ENCODE results near the gene CSF2. TPM values are rescaled to one million over a fixed set of nuclear protein-coding genes. Genes with fewer than 3 reads are reported as not detected.
"Not testable (repeated sequence)": the region's sequence is repeated elsewhere in the genome, so short reads cannot be mapped to it uniquely, and the experiment has no call there.

The CSF2 gene
- total RNA-seq, 2 experiments from 2014 or later = not detected

- DNase-seq (no peak), ATAC-seq (ENCODE audit: poor library complexity) (no peak)
- Mint-ChIP-seq H3K27ac (peak overlapping the region; percentile 81), H3K4me3 (peak overlapping the region; percentile 34), H3K4me1 (ENCODE audit: low read depth) (peaks cover 63% of the 10 kb centered on the region), H3K36me3 (ENCODE audit: low read depth) (no peaks in the 10 kb centered on the region), H3K9me3 (no peaks in the 10 kb centered on the region), H3K27me3 (no peaks in the 10 kb centered on the region)
- H3K27ac ChIP-seq (ENCODE audit: low read depth in 1 of 2, low read length in 2 of 2) = peak overlapping the region in 1 of 2 donors; percentile 42
- H3K9me3 ChIP-seq (ENCODE audit: control insufficient read depth in 1 of 2, insufficient read depth in 1 of 2, low read length in 2 of 2) = no peaks in the 10 kb centered on the region
- H3K36me3 ChIP-seq (ENCODE audit: insufficient read depth, low read length) = no peaks in the 10 kb centered on the region
- ChIA-PET POLR2A (no interaction called here), CTCF (interaction anchor here (0.6 kb wide), 1 partner anchor 39 kb away, joined by 5 read pairs; no protein-coding TSS in a partner anchor)
- intact Hi-C loops (cut with DNase I, micrococcal nuclease) = no loop called here
- no peak overlapping the region for H3K4me3 ChIP-seq (ENCODE audit: low read length)
- no peak for TF ChIP-seq CTCF (IDR thresholded peaks at IDR 0.05)
- H3K27me3 ChIP-seq (ENCODE audit: control insufficient read depth in 1 of 2, insufficient read depth in 2 of 2, low read length in 2 of 2) = no peaks in the 10 kb centered on the region
- peaks cover 68% of the 10 kb centered on the region for H3K4me1 ChIP-seq (ENCODE audit: insufficient read depth, low read length)
Observed at GRCh38 chr5:132104556-132104955, 31.0 kb downstream of the CSF2 start.

- H3K4me1 Mint-ChIP-seq (ENCODE audit: low read depth) = peaks cover 63% of the 10 kb centered on the region
- peak overlapping the region; percentile 58 for H3K27ac Mint-ChIP-seq
- no peaks in the 10 kb centered on the region for H3K36me3 ChIP-seq (ENCODE audit: insufficient read depth, low read length)
- no peak overlapping the region for H3K4me3 Mint-ChIP-seq
- TF ChIP-seq CTCF (IDR thresholded peaks at IDR 0.05) = no peak
- H3K36me3 Mint-ChIP-seq (ENCODE audit: low read depth) = no peaks in the 10 kb centered on the region
- ChIA-PET POLR2A (no interaction called here), CTCF (no interaction called here)
- no peaks in the 10 kb centered on the region for H3K9me3 Mint-ChIP-seq
- no peak for DNase-seq
- no peak overlapping the region for H3K27ac ChIP-seq (ENCODE audit: low read depth in 1 of 2, low read length in 2 of 2)
- H3K4me1 ChIP-seq (ENCODE audit: insufficient read depth, low read length) = peaks cover 67% of the 10 kb centered on the region
- intact Hi-C loops (cut with DNase I, micrococcal nuclease) = no loop called here
- H3K4me3 ChIP-seq (ENCODE audit: low read length) = no peak overlapping the region
- no peaks in the 10 kb centered on the region for H3K27me3 Mint-ChIP-seq
- ATAC-seq (ENCODE audit: poor library complexity) = no peak
- no peaks in the 10 kb centered on the region for H3K9me3 ChIP-seq (ENCODE audit: control insufficient read depth in 1 of 2, insufficient read depth in 1 of 2, low read length in 2 of 2)
- no peaks in the 10 kb centered on the region for H3K27me3 ChIP-seq (ENCODE audit: control insufficient read depth in 1 of 2, insufficient read depth in 2 of 2, low read length in 2 of 2)
Observed at GRCh38 chr5:132105688-132106087, 32.1 kb downstream of the CSF2 start.

- DNase-seq = not testable (repeated sequence)
- H3K4me1 Mint-ChIP-seq (ENCODE audit: low read depth) = peaks cover 54% of the 10 kb centered on the region
Observed at GRCh38 chr5:132108495-132108894, 34.9 kb downstream of the CSF2 start.

GRCh38 chr5:132108957-132109356 is 35.4 kb downstream of the CSF2 start:
- H3K36me3 ChIP-seq (ENCODE audit: insufficient read depth, low read length); H3K27ac Mint-ChIP-seq; H3K36me3 Mint-ChIP-seq (ENCODE audit: low read depth); H3K9me3 Mint-ChIP-seq; H3K27me3 ChIP-seq (ENCODE audit: control insufficient read depth in 1 of 2, insufficient read depth in 2 of 2, low read length in 2 of 2); H3K4me3 ChIP-seq (ENCODE audit: low read length); POLR2A ChIA-PET; H3K27me3 Mint-ChIP-seq; ATAC-seq (ENCODE audit: poor library complexity); H3K27ac ChIP-seq (ENCODE audit: low read depth in 1 of 2, low read length in 2 of 2); H3K9me3 ChIP-seq (ENCODE audit: control insufficient read depth in 1 of 2, insufficient read depth in 1 of 2, low read length in 2 of 2); CTCF ChIA-PET; DNase-seq; H3K4me3 Mint-ChIP-seq; intact Hi-C loops (cut with DNase I, micrococcal nuclease): not testable (repeated sequence)
- peaks cover 49% of the 10 kb centered on the region for H3K4me1 ChIP-seq (ENCODE audit: insufficient read depth, low read length)
- H3K4me1 Mint-ChIP-seq (ENCODE audit: low read depth) = peaks cover 49% of the 10 kb centered on the region

More at GRCh38 chr5:132108495-132108894, 34.9 kb downstream of the CSF2 start:
- intact Hi-C loops (cut with DNase I, micrococcal nuclease); H3K4me3 Mint-ChIP-seq; ATAC-seq (ENCODE audit: poor library complexity); H3K27me3 ChIP-seq (ENCODE audit: control insufficient read depth in 1 of 2, insufficient read depth in 2 of 2, low read length in 2 of 2); H3K36me3 Mint-ChIP-seq (ENCODE audit: low read depth); H3K9me3 ChIP-seq (ENCODE audit: control insufficient read depth in 1 of 2, insufficient read depth in 1 of 2, low read length in 2 of 2); H3K36me3 ChIP-seq (ENCODE audit: insufficient read depth, low read length); H3K27me3 Mint-ChIP-seq; H3K4me3 ChIP-seq (ENCODE audit: low read length); CTCF ChIA-PET; H3K9me3 Mint-ChIP-seq; H3K27ac Mint-ChIP-seq; H3K27ac ChIP-seq (ENCODE audit: low read depth in 1 of 2, low read length in 2 of 2); POLR2A ChIA-PET: not testable (repeated sequence)
- H3K4me1 ChIP-seq (ENCODE audit: insufficient read depth, low read length) = peaks cover 50% of the 10 kb centered on the region

All from CD4-positive, alpha-beta T cell (primary cell).